ENCODE results near the gene BICRA. TPM values are rescaled to one million over a fixed set of nuclear protein-coding genes. Genes with fewer than 3 reads are reported as not detected.
"Not testable (repeated sequence)": the region's sequence is repeated elsewhere in the genome, so short reads cannot be mapped to it uniquely, and the experiment has no call there.

BICRA gene
- total RNA-seq, 1 donor from 2014 or later = 24.1 TPM

- H3K36me3 Mint-ChIP-seq (ENCODE audit: low read depth, unreplicated experiment) = peaks cover 7% of the 10 kb centered on the region
- DNase-seq (ENCODE audit: low spot score) = no peak
- peaks cover 4% of the 10 kb centered on the region for H3K27me3 Mint-ChIP-seq (ENCODE audit: unreplicated experiment)
- peak overlapping the region; percentile 83 for H3K4me3 Mint-ChIP-seq (ENCODE audit: unreplicated experiment)
- peaks cover 8% of the 10 kb centered on the region for H3K4me1 Mint-ChIP-seq (ENCODE audit: unreplicated experiment)
- TF ChIP-seq CTCF (IDR thresholded peaks at IDR 0.05; ENCODE audit: unreplicated experiment) = no peak
- no peaks in the 10 kb centered on the region for H3K9me3 Mint-ChIP-seq (ENCODE audit: unreplicated experiment)
- no peak overlapping the region for H3K27ac Mint-ChIP-seq (ENCODE audit: unreplicated experiment)
Observed at GRCh38 chr19:47711652-47712242, 102.8 kb downstream of the BICRA start.

- TF ChIP-seq CTCF (IDR thresholded peaks at IDR 0.05; ENCODE audit: unreplicated experiment) = peak; percentile 99
Observed at GRCh38 chr19:47713046-47714021, 104.4 kb downstream of the BICRA start, which contains the start of gene EHD2. Gene EHD2 (plus strand): TSS chr19:47713422. CDS start chr19:47716613, 3,191 bp downstream.

GRCh38 chr19:47714339-47714738, 105.4 kb downstream of the BICRA start:
- DNase-seq (ENCODE audit: low spot score) = no peak
- peaks cover 7% of the 10 kb centered on the region for H3K27me3 Mint-ChIP-seq (ENCODE audit: unreplicated experiment)
- TF ChIP-seq CTCF (IDR thresholded peaks at IDR 0.05; ENCODE audit: unreplicated experiment) = no peak
- no peak overlapping the region for H3K27ac Mint-ChIP-seq (ENCODE audit: unreplicated experiment)
- peak overlapping the region; percentile 91 for H3K4me3 Mint-ChIP-seq (ENCODE audit: unreplicated experiment)
- H3K36me3 Mint-ChIP-seq (ENCODE audit: low read depth, unreplicated experiment) = peaks cover 17% of the 10 kb centered on the region
- peaks cover 13% of the 10 kb centered on the region for H3K4me1 Mint-ChIP-seq (ENCODE audit: unreplicated experiment)
- no peaks in the 10 kb centered on the region for H3K9me3 Mint-ChIP-seq (ENCODE audit: unreplicated experiment)

More at GRCh38 chr19:47713046-47714021, 104.4 kb downstream of the BICRA start, which contains the start of gene EHD2:
- DNase-seq (ENCODE audit: low spot score) = peak; percentile 68
- H3K27me3 Mint-ChIP-seq (ENCODE audit: unreplicated experiment) = peaks cover 7% of the 10 kb centered on the region
- H3K4me1 Mint-ChIP-seq (ENCODE audit: unreplicated experiment) = peaks cover 10% of the 10 kb centered on the region
- no peaks in the 10 kb centered on the region for H3K9me3 Mint-ChIP-seq (ENCODE audit: unreplicated experiment)
- no peak within 1 kb of the TSS for H3K27ac Mint-ChIP-seq (ENCODE audit: unreplicated experiment)
- H3K4me3 Mint-ChIP-seq (ENCODE audit: unreplicated experiment) = peak within 1 kb of the TSS; percentile 91
- peaks cover 17% of the 10 kb centered on the region for H3K36me3 Mint-ChIP-seq (ENCODE audit: low read depth, unreplicated experiment)

- not testable (repeated sequence) for H3K27me3 Mint-ChIP-seq (ENCODE audit: unreplicated experiment); H3K9me3 Mint-ChIP-seq (ENCODE audit: unreplicated experiment); H3K27ac Mint-ChIP-seq (ENCODE audit: unreplicated experiment); DNase-seq (ENCODE audit: low spot score)
- Mint-ChIP-seq H3K36me3 (ENCODE audit: low read depth, unreplicated experiment) (peaks cover 17% of the 10 kb centered on the region), H3K4me3 (ENCODE audit: unreplicated experiment) (peak overlapping the region; percentile 91), H3K4me1 (ENCODE audit: unreplicated experiment) (peaks cover 13% of the 10 kb centered on the region)
Observed at GRCh38 chr19:47714855-47715254, 105.9 kb downstream of the BICRA start.

- H3K4me3 Mint-ChIP-seq (ENCODE audit: unreplicated experiment) = peak overlapping the region; percentile 47
- DNase-seq (ENCODE audit: low spot score) = no peak
- peaks cover 26% of the 10 kb centered on the region for H3K36me3 Mint-ChIP-seq (ENCODE audit: low read depth, unreplicated experiment)
- no peak overlapping the region for H3K27ac Mint-ChIP-seq (ENCODE audit: unreplicated experiment)
- H3K27me3 Mint-ChIP-seq (ENCODE audit: unreplicated experiment) = peaks cover 11% of the 10 kb centered on the region
- H3K9me3 Mint-ChIP-seq (ENCODE audit: unreplicated experiment) = no peaks in the 10 kb centered on the region
- TF ChIP-seq CTCF (IDR thresholded peaks at IDR 0.05; ENCODE audit: unreplicated experiment) = no peak
- H3K4me1 Mint-ChIP-seq (ENCODE audit: unreplicated experiment) = peaks cover 16% of the 10 kb centered on the region
Observed at GRCh38 chr19:47716270-47716937, 107.5 kb downstream of the BICRA start.

GRCh38 chr19:47718415-47719046, 109.6 kb downstream of the BICRA start:
- not testable (repeated sequence) for H3K9me3 Mint-ChIP-seq (ENCODE audit: unreplicated experiment); DNase-seq (ENCODE audit: low spot score); H3K27ac Mint-ChIP-seq (ENCODE audit: unreplicated experiment)
- H3K27me3 Mint-ChIP-seq (ENCODE audit: unreplicated experiment) = peaks cover 13% of the 10 kb centered on the region
- peaks cover 15% of the 10 kb centered on the region for H3K4me1 Mint-ChIP-seq (ENCODE audit: unreplicated experiment)
- H3K36me3 Mint-ChIP-seq (ENCODE audit: low read depth, unreplicated experiment) = peaks cover 26% of the 10 kb centered on the region
- peak overlapping the region; percentile 74 for H3K4me3 Mint-ChIP-seq (ENCODE audit: unreplicated experiment)
